ENCODE measurements around the gene KDF1.

DNA sequence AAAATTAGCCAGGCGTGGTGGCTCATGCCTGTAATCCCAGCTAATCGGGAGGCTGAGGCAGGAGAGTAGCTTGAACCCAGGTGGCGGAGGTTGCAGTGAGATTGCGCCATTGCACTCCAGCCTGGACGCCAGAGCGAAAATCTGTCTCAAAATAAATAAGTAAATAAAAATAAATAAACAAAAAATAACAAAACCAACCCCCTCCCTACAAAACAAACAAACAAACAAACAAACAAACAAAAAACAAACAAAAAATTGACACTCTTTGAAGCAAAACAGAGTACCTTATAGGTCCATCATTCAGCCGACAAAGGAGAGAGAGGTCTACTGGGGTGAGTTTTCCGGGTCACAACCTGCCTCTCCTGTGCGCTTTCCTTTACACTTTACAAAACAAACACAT, 5.4 kb upstream of the KDF1 start:
- no peak for TF ChIP-seq EZH2phosphoT487 (conservative IDR thresholded peaks at IDR 0.05; ENCODE audit: low read length)
- no peak for TF ChIP-seq CTCF (IDR thresholded peaks at IDR 0.05; ENCODE audit: insufficient read depth, low read length, poor library complexity, severe bottlenecking)
